A549 (cell line): Measurements from ENCODE around the gene MTCH2. TPM values are rescaled to one million over a fixed set of nuclear protein-coding genes. Genes with fewer than 3 reads are reported as not detected.
"Not testable (repeated sequence)": the region's sequence is repeated elsewhere in the genome, so short reads cannot be mapped to it uniquely, and the experiment has no call there.

Experiments used
- ATAC-seq, 2 experiments: fragments of 200-7000 bp in 1 of 2; fragments of >200 bp in 1 of 2; cut with Nextera tagmentation in 1 of 2; cut with Tn5 transposase in 1 of 2; 3 replicates each; pipeline versions ENCODE4 v1.8.0 to v1.9.1; 2018 to 2020; ENCODE audit warnings: mild to moderate bottlenecking in 1 of 2, moderate library complexity in 1 of 2
- CTCF ChIA-PET: fragments of 300-600 bp; sonication (Branson Sonifier 250); formaldehyde crosslinking; extraction: SDS; loops from one replicate; lab custom pipeline; 2021; ENCODE audit warnings: antibody characterized with exemption, inconsistent platforms; lab: Yijun Ruan, JAX
- POLR2A ChIA-PET: fragments of 350-600 bp; formaldehyde crosslinking; extraction: SDS; loops from one replicate; lab custom pipeline; 2021; ENCODE audit warnings: antibody characterized with exemption, inconsistent platforms; lab: Yijun Ruan, JAX
- DNase-seq, 2 experiments: peaks; one replicate each; pipeline versions ENCODE4 v3.0.0 to v3.0.0-alpha.2; 2011 to 2016; ENCODE audit warnings: low read depth in 1 of 2, low spot score in 1 of 2
- FAIRE-seq: peaks from 2 replicates; lab custom pipeline; 2011; peaks lifted over from hg19 to GRCh38; lab: Jason Lieb, UNC
- H3K27ac ChIP-seq, 2 experiments: fragments of >200 bp; sonication (Bioruptor Twin); formaldehyde crosslinking; 3 replicates each; pipeline ENCODE4 v1.5.1; 2016 to 2017
- H3K4me1 ChIP-seq: fragments of >200 bp; sonication (Bioruptor Twin); formaldehyde crosslinking; 3 replicates; pipeline ENCODE4 v1.6.1; 2016
- H3K4me2 ChIP-seq: fragments of >200 bp; sonication (Bioruptor Twin); formaldehyde crosslinking; 3 replicates; pipeline ENCODE4 v1.6.1; 2016
- H3K4me3 ChIP-seq: fragments of >200 bp; sonication (Bioruptor Twin); formaldehyde crosslinking; 3 replicates; pipeline ENCODE4 v1.5.1; 2016
- H3K9me3 ChIP-seq: fragments of >200 bp; sonication (Bioruptor Twin); formaldehyde crosslinking; 3 replicates; pipeline ENCODE4 v1.6.1; 2016
- ATOH8 ChIP-seq: fragments of 250-450 bp; sonication (Bioruptor Pico); IDR thresholded peaks from 2 replicates; pipeline ENCODE4 v1.5.0; 2020; ENCODE audit warnings: low read depth, mild to moderate bottlenecking, moderate library complexity
- CHD4 ChIP-seq: fragments of 200-600 bp; sonication (generic); IDR thresholded peaks from 2 replicates; pipeline ENCODE4 v1.6.1; 2016; ENCODE audit warnings: antibody characterized with exemption, mild to moderate bottlenecking, borderline replicate concordance
- ESRRA ChIP-seq: fragments of 150-350 bp; IDR thresholded peaks from 2 replicates; pipeline ENCODE4 v1.6.1; 2014; ENCODE audit warnings: mild to moderate bottlenecking, low read length, borderline replicate concordance
- FOSB ChIP-seq: fragments of 250-450 bp; sonication (Bioruptor Pico); IDR thresholded peaks from 2 replicates; pipeline ENCODE4 v1.5.0; 2020; ENCODE audit warnings: mild to moderate bottlenecking, moderate library complexity
- FOSL2 ChIP-seq, 2 experiments: fragments of 450-650 bp in 1 of 2; fragments of >200 bp in 1 of 2; sonication (Bioruptor Twin) in 1 of 2; formaldehyde crosslinking; IDR thresholded peaks; 2 replicates each; pipeline versions ENCODE4 v1.5.0 to v1.6.1; 2016 to 2020; ENCODE audit warnings: mild to moderate bottlenecking in 1 of 2, moderate library complexity in 1 of 2
- GATA3 ChIP-seq: IDR thresholded peaks from 2 replicates; pipeline ENCODE4 v1.6.1; 2012; ENCODE audit warnings: borderline replicate concordance
- JUN ChIP-seq, 2 experiments: fragments of >200 bp; sonication (Bioruptor Twin); formaldehyde crosslinking; IDR thresholded peaks; 2 replicates in 1 of 2; 3 replicates in 1 of 2; pipeline ENCODE4 v1.6.1; 2016 to 2017
- JUNB ChIP-seq: fragments of >200 bp; sonication (Bioruptor Twin); formaldehyde crosslinking; IDR thresholded peaks from 2 replicates; pipeline ENCODE4 v1.6.1; 2016
- NFE2L2 ChIP-seq: fragments of 150-350 bp; conservative IDR thresholded peaks from 2 replicates; pipeline ENCODE4 v1.6.1; 2014; ENCODE audit warnings: low read length
- NR3C1 ChIP-seq: fragments of >200 bp; sonication (Bioruptor Twin); formaldehyde crosslinking; IDR thresholded peaks from 3 replicates; pipeline ENCODE4 v1.6.1; 2017
- RFX5 ChIP-seq: fragments of 450-650 bp; IDR thresholded peaks from 2 replicates; pipeline ENCODE4 v1.7.1; 2014; ENCODE audit warnings: antibody characterized with exemption, mild to moderate bottlenecking, moderate library complexity
- TP53 ChIP-seq: fragments of 250-450 bp; sonication (Bioruptor Pico); IDR thresholded peaks from 2 replicates; pipeline ENCODE4 v1.5.0; 2021; ENCODE audit warnings: mild to moderate bottlenecking, moderate library complexity
- USF2 ChIP-seq: fragments of 450-650 bp; IDR thresholded peaks from 2 replicates; pipeline ENCODE4 v1.6.1; 2014; ENCODE audit warnings: antibody characterized with exemption
- ZC3H11A ChIP-seq: fragments of 450-650 bp; IDR thresholded peaks from 2 replicates; pipeline ENCODE4 v1.6.1; 2014; ENCODE audit warnings: antibody characterized with exemption, mild to moderate bottlenecking
- WGBS: methylation state at CpG from one replicate; pipeline ENCODE4 v1.1.6; 2017; ENCODE audit errors: missing lambda C conversion rate; 5-methylcytosine and 5-hydroxymethylcytosine counted together
- polyA plus RNA-seq, 4 experiments: library from polyadenylated mRNA; depleted of rRNA in 3 of 4; stranded (reverse); fragments of >200 nt; fragmentation: RNase III in 1 of 4; extraction: RNeasy Plus Mini Kit Qiagen cat#74134 plus additional on column Dnase treatment in 1 of 4; gene quantifications; 2 replicates in 3 of 4; 3 replicates in 1 of 4; pipeline ENCODE4 v1.2.3, GENCODE V29; 2011 to 2017
- TF ChIP-seq, protein P1 (sequence below): IDR thresholded peaks from 2 replicates; pipeline ENCODE4 v1.6.1; 2012; ENCODE audit warnings: low read depth, borderline replicate concordance
- TF ChIP-seq, protein P2 (sequence below): fragments of >200 bp; sonication (Bioruptor Twin); formaldehyde crosslinking; IDR thresholded peaks from 2 replicates; pipeline ENCODE4 v1.6.1; 2016
- TF ChIP-seq, protein P3 (sequence below): fragments of >200 bp; sonication (Bioruptor Twin); formaldehyde crosslinking; IDR thresholded peaks from 3 replicates; pipeline ENCODE4 v1.5.1; 2016

The MTCH2 gene
- polyA plus RNA-seq, 2 of the 4 experiments (the other 2 are of a cell fraction), result 179 to 222 TPM

GRCh38 chr11:47645500-47645899, 3.1 kb upstream of the MTCH2 start (continued):
- no peak for TF ChIP-seq ATOH8 (CRISPR knock-in tag)

GRCh38 chr11:47641600-47642098, 710 bp downstream of the MTCH2 start:
- TF ChIP-seq ZC3H11A (no peak), NR3C1 (no peak), NFE2L2 (no peak), FOSB (CRISPR knock-in tag) (no peak), RFX5 (no peak), TP53 (CRISPR knock-in tag) (no peak), ESRRA (no peak), JUN (IDR thresholded peaks at IDR 0.05) (no peak), FOSL2 (IDR thresholded peaks at IDR 0.05) (no peak), FOSL2 (CRISPR knock-in tag; IDR thresholded peaks at IDR 0.05) (no peak), CHD4 (no peak), JUNB (no peak), USF2 (no peak), GATA3 (no peak)
- TF ChIP-seq, protein P1, sequence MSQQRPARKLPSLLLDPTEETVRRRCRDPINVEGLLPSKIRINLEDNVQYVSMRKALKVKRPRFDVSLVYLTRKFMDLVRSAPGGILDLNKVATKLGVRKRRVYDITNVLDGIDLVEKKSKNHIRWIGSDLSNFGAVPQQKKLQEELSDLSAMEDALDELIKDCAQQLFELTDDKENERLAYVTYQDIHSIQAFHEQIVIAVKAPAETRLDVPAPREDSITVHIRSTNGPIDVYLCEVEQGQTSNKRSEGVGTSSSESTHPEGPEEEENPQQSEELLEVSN, result no peak
- TF ChIP-seq, protein P2, sequence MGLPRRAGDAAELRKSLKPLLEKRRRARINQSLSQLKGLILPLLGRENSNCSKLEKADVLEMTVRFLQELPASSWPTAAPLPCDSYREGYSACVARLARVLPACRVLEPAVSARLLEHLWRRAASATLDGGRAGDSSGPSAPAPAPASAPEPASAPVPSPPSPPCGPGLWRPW, result no peak
- TF ChIP-seq, protein P3, sequence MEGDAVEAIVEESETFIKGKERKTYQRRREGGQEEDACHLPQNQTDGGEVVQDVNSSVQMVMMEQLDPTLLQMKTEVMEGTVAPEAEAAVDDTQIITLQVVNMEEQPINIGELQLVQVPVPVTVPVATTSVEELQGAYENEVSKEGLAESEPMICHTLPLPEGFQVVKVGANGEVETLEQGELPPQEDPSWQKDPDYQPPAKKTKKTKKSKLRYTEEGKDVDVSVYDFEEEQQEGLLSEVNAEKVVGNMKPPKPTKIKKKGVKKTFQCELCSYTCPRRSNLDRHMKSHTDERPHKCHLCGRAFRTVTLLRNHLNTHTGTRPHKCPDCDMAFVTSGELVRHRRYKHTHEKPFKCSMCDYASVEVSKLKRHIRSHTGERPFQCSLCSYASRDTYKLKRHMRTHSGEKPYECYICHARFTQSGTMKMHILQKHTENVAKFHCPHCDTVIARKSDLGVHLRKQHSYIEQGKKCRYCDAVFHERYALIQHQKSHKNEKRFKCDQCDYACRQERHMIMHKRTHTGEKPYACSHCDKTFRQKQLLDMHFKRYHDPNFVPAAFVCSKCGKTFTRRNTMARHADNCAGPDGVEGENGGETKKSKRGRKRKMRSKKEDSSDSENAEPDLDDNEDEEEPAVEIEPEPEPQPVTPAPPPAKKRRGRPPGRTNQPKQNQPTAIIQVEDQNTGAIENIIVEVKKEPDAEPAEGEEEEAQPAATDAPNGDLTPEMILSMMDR, result no peak
- FAIRE-seq (no peak), DNase-seq (no peak), ATAC-seq (no peak)
- Histone ChIP-seq H3K9me3 (no peaks in the 10 kb centered on the region), H3K4me2 (peak overlapping the region; percentile 90), H3K4me3 (peak overlapping the region; percentile 77), H3K4me1 (peaks cover 18% of the 10 kb centered on the region; the same call in 2 of the 3 replicates), H3K27ac (peak overlapping the region; percentile 93 to 97)
- 16% methylated on average over 13 of the region's 14 CpGs for WGBS
- ChIA-PET POLR2A (no interaction called here), CTCF (no interaction called here)

DNA sequence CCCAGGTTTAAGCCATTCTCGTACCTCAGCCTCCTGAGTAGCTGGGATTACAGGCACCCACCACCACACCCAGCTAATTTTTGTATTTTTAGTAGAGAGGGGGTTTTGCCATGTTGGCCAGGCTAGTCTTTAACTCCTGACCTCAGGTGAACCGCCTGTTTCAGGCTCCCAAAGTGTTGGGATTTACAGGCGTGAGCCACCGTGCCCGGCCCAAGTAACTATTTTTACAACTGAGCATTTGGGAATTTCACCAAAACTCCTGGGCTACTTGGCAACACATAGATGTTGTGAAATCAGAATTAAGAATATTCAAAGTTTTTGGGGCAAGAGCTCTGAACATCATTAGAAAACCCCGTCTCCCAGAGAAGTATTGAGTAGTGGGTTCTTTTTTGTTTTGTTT, 1.9 kb downstream of the MTCH2 start:
- POLR2A ChIA-PET, H3K9me3 ChIP-seq, FAIRE-seq, H3K4me3 ChIP-seq, DNase-seq, H3K27ac ChIP-seq, ATAC-seq: not testable (repeated sequence)
- Histone ChIP-seq H3K4me2 (peak overlapping the region; percentile 90; the same call in 2 of the 3 replicates), H3K4me1 (peaks cover 18% of the 10 kb centered on the region; the same call in 2 of the 3 replicates)
- WGBS, result 99% methylated on average over 6 of the region's 6 CpGs
- CTCF ChIA-PET, result interaction anchor here (1.0 kb wide), 1 partner anchor 22 kb away, joined by 3 read pairs; no protein-coding TSS in a partner anchor

DNA sequence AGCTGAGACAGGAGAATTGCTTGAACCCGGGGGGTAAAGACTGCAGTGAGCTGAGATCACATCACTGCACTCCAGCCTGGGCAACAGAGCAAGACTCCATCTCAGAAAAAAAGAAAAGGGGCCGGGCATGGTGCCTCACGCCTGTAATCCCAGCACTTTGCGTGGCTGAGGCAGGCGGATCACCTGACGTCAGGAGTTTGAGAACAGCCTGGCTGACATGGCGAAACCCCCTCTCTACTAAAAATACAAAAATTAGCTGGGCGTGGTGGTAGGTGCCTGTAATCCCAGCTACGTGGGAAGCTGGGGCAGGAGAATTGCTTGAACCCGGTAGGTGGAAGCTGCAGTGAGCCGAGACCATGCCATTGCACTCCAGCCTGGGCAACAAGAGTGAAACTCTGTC, 6.0 kb downstream of the MTCH2 start:
- POLR2A ChIA-PET, H3K4me2 ChIP-seq, H3K4me3 ChIP-seq, DNase-seq, FAIRE-seq, H3K9me3 ChIP-seq, H3K27ac ChIP-seq, ATAC-seq: not testable (repeated sequence)
- CTCF ChIA-PET, result interaction anchor here (0.9 to 3.1 kb wide), 3 partner anchors 9 to 56 kb away, joined by 3 to 14 read pairs (median 4); no protein-coding TSS in a partner anchor
- 96% methylated on average over 11 of the region's 11 CpGs for WGBS
- H3K4me1 ChIP-seq, result peaks cover 14% of the 10 kb centered on the region; the same call in 2 of the 3 replicates
